BJ (cell line): Measurements from ENCODE around the gene P2RY12. TPM values are rescaled to one million over a fixed set of nuclear protein-coding genes. Genes with fewer than 3 reads are reported as not detected.
"Not testable (repeated sequence)": the region's sequence is repeated elsewhere in the genome, so short reads cannot be mapped to it uniquely, and the experiment has no call there.

Experiments used
- CTCF ChIA-PET: fragments of 350-600 bp; formaldehyde crosslinking; extraction: SDS; loops from one replicate; lab custom pipeline; 2021; ENCODE audit warnings: antibody characterized with exemption, inconsistent platforms; lab: Yijun Ruan, JAX
- POLR2A ChIA-PET: fragments of 300-600 bp; sonication (Branson Sonifier 250); formaldehyde crosslinking; extraction: SDS; loops from one replicate; lab custom pipeline; 2021; ENCODE audit warnings: antibody characterized with exemption; lab: Charles Lee
- DNase-seq: peaks from one replicate; pipeline ENCODE4 v3.0.0-alpha.2; 2011; ENCODE audit warnings: low read depth
- H3K27me3 ChIP-seq: 2 replicates; pipeline ENCODE4 v1.6.0; 2011; ENCODE audit warnings: low read length; ENCODE audit not compliant: control insufficient read depth, insufficient read depth
- H3K36me3 ChIP-seq: 2 replicates; pipeline ENCODE4 v1.5.1; 2011; ENCODE audit warnings: low read length; ENCODE audit not compliant: control insufficient read depth, insufficient read depth
- H3K4me3 ChIP-seq: 2 replicates; pipeline ENCODE4 v1.5.1; 2011; ENCODE audit warnings: low read depth, mild to moderate bottlenecking, control low read depth, low read length
- CTCF ChIP-seq: IDR thresholded peaks from 2 replicates; pipeline ENCODE4 v1.5.1; 2011; ENCODE audit warnings: low read depth, mild to moderate bottlenecking, control low read depth, inconsistent platforms, low read length, moderate library complexity; ENCODE audit not compliant: insufficient read depth
- polyA plus RNA-seq: library from polyadenylated mRNA; depleted of rRNA; stranded (reverse); fragments of >200 nt; gene quantifications from 2 replicates; pipeline ENCODE4 v1.2.3, GENCODE V29; 2011

Gene P2RY12
- polyA plus RNA-seq, 1 experiment: not detected

- H3K36me3 ChIP-seq: no peaks in the 10 kb centered on the region
- H3K4me3 ChIP-seq: no peak overlapping the region
- CTCF ChIA-PET: no interaction called here
- TF ChIP-seq CTCF: no peak
- no peak for DNase-seq
- no peaks in the 10 kb centered on the region for H3K27me3 ChIP-seq
- POLR2A ChIA-PET: no interaction called here
Observed at GRCh38 chr3:151394611-151395010, 10.1 kb upstream of the P2RY12 start.

- Histone ChIP-seq H3K4me3 (no peak overlapping the region), H3K27me3 (no peaks in the 10 kb centered on the region), H3K36me3 (no peaks in the 10 kb centered on the region)
- TF ChIP-seq CTCF: no peak
- ChIA-PET CTCF (no interaction called here), POLR2A (interaction anchor here (0.5 kb wide), 1 partner anchor 19 kb away, joined by 3 read pairs; no protein-coding TSS in a partner anchor)
- DNase-seq: no peak
Observed at GRCh38 chr3:151393941-151394340, 9.4 kb upstream of the P2RY12 start.

GRCh38 chr3:151393146-151393830, 8.7 kb upstream of the P2RY12 start:
- POLR2A ChIA-PET: interaction anchor here (0.5 kb wide), 1 partner anchor 19 kb away, joined by 3 read pairs; no protein-coding TSS in a partner anchor
- CTCF ChIA-PET: no interaction called here
- DNase-seq: no peak
- Histone ChIP-seq H3K27me3 (no peaks in the 10 kb centered on the region), H3K4me3 (no peak overlapping the region), H3K36me3 (no peaks in the 10 kb centered on the region)
- no peak for TF ChIP-seq CTCF

GRCh38 chr3:151392191-151392590, 7.6 kb upstream of the P2RY12 start:
- CTCF ChIA-PET, DNase-seq, H3K36me3 ChIP-seq, H3K4me3 ChIP-seq, H3K27me3 ChIP-seq, POLR2A ChIA-PET: not testable (repeated sequence)

- Histone ChIP-seq H3K27me3 (no peaks in the 10 kb centered on the region), H3K4me3 (no peak overlapping the region), H3K36me3 (no peaks in the 10 kb centered on the region)
- no peak for DNase-seq
- no peak for TF ChIP-seq CTCF
- CTCF ChIA-PET: interaction anchor here (1.2 kb wide), 1 partner anchor 12 kb away, joined by 3 read pairs; no protein-coding TSS in a partner anchor
- POLR2A ChIA-PET: no interaction called here
Observed at GRCh38 chr3:151391720-151392119, 7.2 kb upstream of the P2RY12 start.
